Liver (tissue), 3 donors: Measurements from ENCODE around the gene PIGP.
"Not testable (repeated sequence)": the region's sequence is repeated elsewhere in the genome, so short reads cannot be mapped to it uniquely, and the experiment has no call there.

Experiments used
- ATF3 ChIP-seq: IDR thresholded peaks from 2 replicates; pipeline ENCODE4 v1.6.1; 2016; ENCODE audit warnings: antibody characterized with exemption
- CTCF ChIP-seq: fragments of 150-350 bp; IDR thresholded peaks from 2 replicates; pipeline ENCODE4 v1.5.1; 2017; ENCODE audit warnings: improper control_type of control experiment, low read depth, low read length; ENCODE audit not compliant: missing input control
- GABPA ChIP-seq, 2 donors: IDR thresholded peaks in 1 of 2; conservative IDR thresholded peaks in 1 of 2; 2 replicates each; pipeline ENCODE4 v1.6.1; 2016; ENCODE audit warnings: antibody characterized with exemption in 2 of 2, mild to moderate bottlenecking in 1 of 2, moderate library complexity in 1 of 2
- RAD21 ChIP-seq, 2 donors: IDR thresholded peaks; 2 replicates each; pipeline ENCODE4 v1.6.1; 2016; ENCODE audit warnings: antibody characterized with exemption in 2 of 2, mild to moderate bottlenecking in 2 of 2
- REST ChIP-seq: IDR thresholded peaks from 2 replicates; pipeline ENCODE4 v1.6.1; 2016; ENCODE audit warnings: antibody characterized with exemption, mild to moderate bottlenecking
- TAF1 ChIP-seq: conservative IDR thresholded peaks from 2 replicates; pipeline ENCODE4 v1.6.1; 2016; ENCODE audit warnings: antibody characterized with exemption, mild to moderate bottlenecking
- donor health status: healthy.
- donor health status: healthy.

- not testable (repeated sequence) for TF ChIP-seq CTCF; RAD21 (IDR thresholded peaks at IDR 0.05); GABPA (IDR thresholded peaks at IDR 0.05 in 1 of 2, conservative IDR thresholded peaks at IDR 0.05 in 1 of 2); ATF3; REST; TAF1
Measured at GRCh38 chr21:37049741-37050140, 23.1 kb downstream of the PIGP start.
